ENCODE data around the gene ARF1. TPM values are rescaled to one million over a fixed set of nuclear protein-coding genes. Genes with fewer than 3 reads are reported as not detected.

ARF1 gene
- total and polyA plus RNA-seq, 2 of the 8 experiments (the other 6 are each of a cell fraction or from before 2014, with no cell fraction given): 265 to 471 TPM

DNA sequence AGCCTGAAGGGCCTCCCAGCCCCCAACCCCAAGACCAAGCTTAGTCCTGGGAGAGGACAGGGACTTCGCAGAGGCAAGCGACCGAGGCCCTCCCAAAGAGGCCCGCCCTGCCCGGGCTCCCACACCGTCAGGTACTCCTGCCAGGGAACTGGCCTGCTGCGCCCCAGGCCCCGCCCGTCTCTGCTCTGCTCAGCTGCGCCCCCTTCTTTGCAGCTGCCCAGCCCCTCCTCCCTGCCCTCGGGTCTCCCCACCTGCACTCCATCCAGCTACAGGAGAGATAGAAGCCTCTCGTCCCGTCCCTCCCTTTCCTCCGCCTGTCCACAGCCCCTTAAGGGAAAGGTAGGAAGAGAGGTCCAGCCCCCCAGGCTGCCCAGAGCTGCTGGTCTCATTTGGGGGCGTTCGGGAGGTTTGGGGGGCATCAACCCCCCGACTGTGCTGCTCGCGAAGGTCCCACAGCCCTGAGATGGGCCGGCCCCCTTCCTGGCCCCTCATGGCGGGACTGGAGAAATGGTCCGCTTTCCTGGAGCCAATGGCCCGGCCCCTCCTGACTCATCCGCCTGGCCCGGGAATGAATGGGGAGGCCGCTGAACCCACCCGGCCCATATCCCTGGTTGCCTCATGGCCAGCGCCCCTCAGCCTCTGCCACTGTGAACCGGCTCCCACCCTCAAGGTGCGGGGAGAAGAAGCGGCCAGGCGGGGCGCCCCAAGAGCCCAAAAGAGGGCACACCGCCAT lies 21.9 kb upstream of the ARF1 start:
- H3K4me2 ChIP-seq (ENCODE audit: insufficient read depth in 1 of 2, low read depth in 2 of 2, low read length in 2 of 2): peak overlapping the region; percentile 65 to 94
- no peaks in the 10 kb centered on the region for H3K79me2 ChIP-seq (ENCODE audit: control insufficient read depth in 1 of 2, insufficient read depth in 2 of 2, low read length in 2 of 2)
- H4K91ac ChIP-seq (replicated peaks; ENCODE audit: insufficient read length, low read length): no peak overlapping the region
- H3K4me3 ChIP-seq (ENCODE audit: extremely low read depth in 1 of 4, insufficient read depth in 2 of 4, low read depth in 3 of 4, low read length in 4 of 4): peak overlapping the region; percentile 50 to 75 (median 69)
- H3K56ac ChIP-seq (replicated peaks; ENCODE audit: insufficient read length, low read depth, low read length): no peak overlapping the region
- H3K27ac ChIP-seq (ENCODE audit: low read depth, low read length): no peak overlapping the region; the same call in 1 of the 2 replicates
- 3% methylated on average over 32 of the region's 34 CpGs; no CpG with 5 or more reads in 1 of the 2 experiments for WGBS, 2 experiments (ENCODE audit: extremely low coverage in 1 of 2, insufficient coverage in 1 of 2, insufficient read length in 1 of 2, insufficient replicate concordance in 2 of 2, low coverage in 1 of 2, low lambda C conversion rate in 2 of 2, missing lambda C conversion rate in 1 of 2)
- H3K18ac ChIP-seq (ENCODE audit: extremely low read depth, low read length): peak overlapping the region; percentile 87
- H3K9me3 ChIP-seq (ENCODE audit: insufficient read depth in 2 of 2, low read depth in 1 of 2, low read length in 1 of 2): no peaks in the 10 kb centered on the region
- no peaks in the 10 kb centered on the region for H3K79me1 ChIP-seq (ENCODE audit: low read depth, low read length)
- H3K27me3 ChIP-seq (replicated peaks in 1 of 4; ENCODE audit: control insufficient read depth in 3 of 4, extremely low read depth in 1 of 4, insufficient read depth in 3 of 4, low read length in 3 of 4): peaks cover 21 to 83% (median 71%) of the 10 kb centered on the region in 4 experiments
- no peak overlapping the region for H2BK5ac ChIP-seq (ENCODE audit: low read depth, low read length)
- H3K23ac ChIP-seq (ENCODE audit: insufficient read length): no peak overlapping the region
- ChIA-PET CTCF (ENCODE audit: partially characterized antibody) (interaction anchor here (0.6 to 14.1 kb wide), 14 partner anchors 13 to 570 kb away, joined by 3 to 197 read pairs (median 3); partner anchors contain the start of gene WNT3A), POLR2A (ENCODE audit: partially characterized antibody) (interaction anchor here (1.2 to 2.1 kb wide), 8 partner anchors 13 to 397 kb away, joined by 3 to 5 read pairs (median 4); partner anchors contain the start of gene WNT3A)
- H2BK120ac ChIP-seq (replicated peaks; ENCODE audit: low read depth, low read length): no peak overlapping the region
- H4K20me1 ChIP-seq (replicated peaks in 1 of 2; ENCODE audit: control insufficient read depth in 1 of 2, insufficient read depth in 2 of 2, low read length in 2 of 2): no peaks in the 10 kb centered on the region
- H4K8ac ChIP-seq (ENCODE audit: extremely low read depth, insufficient read depth, low read length): no peak overlapping the region
- H3K36me3 ChIP-seq (ENCODE audit: control insufficient read depth in 2 of 4, insufficient read depth in 4 of 4, low read length in 3 of 4): no peaks in the 10 kb centered on the region
- no peak overlapping the region; a peak in 1 of 7 replicates for H3K9ac ChIP-seq (replicated peaks in 1 of 4; ENCODE audit: extremely low read depth in 1 of 4, low read depth in 3 of 4, low read length in 3 of 4)
- H4K5ac ChIP-seq (ENCODE audit: insufficient read length, low read depth, low read length): peak overlapping the region; percentile 61
- no peak overlapping the region for H2BK20ac ChIP-seq (ENCODE audit: low read length)
- H3K4ac ChIP-seq (replicated peaks; ENCODE audit: insufficient read length, low read depth, low read length): no peak overlapping the region
- DNase-seq (ENCODE audit: low read depth in 1 of 2, low spot score in 2 of 2) (peak in 1 of 2 experiments; percentile 88), FAIRE-seq (no peak)
- no peak overlapping the region for H2BK12ac ChIP-seq (ENCODE audit: low read depth, low read length)
- peaks cover 0 to 7% (median 2%) of the 10 kb centered on the region in 4 experiments; a peak in 3 of 7 replicates for H3K4me1 ChIP-seq (replicated peaks in 1 of 4; ENCODE audit: control insufficient read depth in 3 of 4, insufficient read depth in 4 of 4, low read length in 3 of 4)
- H3K23me2 ChIP-seq (ENCODE audit: low read depth, low read length): peaks cover 2% of the 10 kb centered on the region; the same call in 1 of the 2 replicates
- no peak overlapping the region for H2BK15ac ChIP-seq (ENCODE audit: low read length)
- H3K14ac ChIP-seq (ENCODE audit: insufficient read length): no peak overlapping the region
- peak overlapping the region; percentile 66; the same call in 1 of the 2 replicates for H2AFZ ChIP-seq (ENCODE audit: low read length)
- no peak overlapping the region; the same call in 1 of the 2 replicates for H2AK5ac ChIP-seq (ENCODE audit: low read depth, low read length)
- TF ChIP-seq CTBP2 (IDR thresholded peaks at IDR 0.05; ENCODE audit: borderline replicate concordance, insufficient read depth, insufficient read length, low read length): peak; percentile 53
- no peak for TF ChIP-seq RXRA (IDR thresholded peaks at IDR 0.05; ENCODE audit: insufficient read depth, low read depth, low read length)
- peak; percentile 92 for TF ChIP-seq KDM4A (IDR thresholded peaks at IDR 0.05; ENCODE audit: low read depth, low read length, severe bottlenecking)
- TF ChIP-seq RBBP5 (IDR thresholded peaks at IDR 0.05; ENCODE audit: borderline replicate concordance, low read depth, low read length): 0 out of 2 replicates have a peak, but pooled peaks have one; percentile 33
- TF ChIP-seq, protein P1, sequence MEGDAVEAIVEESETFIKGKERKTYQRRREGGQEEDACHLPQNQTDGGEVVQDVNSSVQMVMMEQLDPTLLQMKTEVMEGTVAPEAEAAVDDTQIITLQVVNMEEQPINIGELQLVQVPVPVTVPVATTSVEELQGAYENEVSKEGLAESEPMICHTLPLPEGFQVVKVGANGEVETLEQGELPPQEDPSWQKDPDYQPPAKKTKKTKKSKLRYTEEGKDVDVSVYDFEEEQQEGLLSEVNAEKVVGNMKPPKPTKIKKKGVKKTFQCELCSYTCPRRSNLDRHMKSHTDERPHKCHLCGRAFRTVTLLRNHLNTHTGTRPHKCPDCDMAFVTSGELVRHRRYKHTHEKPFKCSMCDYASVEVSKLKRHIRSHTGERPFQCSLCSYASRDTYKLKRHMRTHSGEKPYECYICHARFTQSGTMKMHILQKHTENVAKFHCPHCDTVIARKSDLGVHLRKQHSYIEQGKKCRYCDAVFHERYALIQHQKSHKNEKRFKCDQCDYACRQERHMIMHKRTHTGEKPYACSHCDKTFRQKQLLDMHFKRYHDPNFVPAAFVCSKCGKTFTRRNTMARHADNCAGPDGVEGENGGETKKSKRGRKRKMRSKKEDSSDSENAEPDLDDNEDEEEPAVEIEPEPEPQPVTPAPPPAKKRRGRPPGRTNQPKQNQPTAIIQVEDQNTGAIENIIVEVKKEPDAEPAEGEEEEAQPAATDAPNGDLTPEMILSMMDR (IDR thresholded peaks at IDR 0.05; ENCODE audit: control extremely low read depth in 1 of 3, insufficient read depth in 1 of 3, low read depth in 1 of 3, low read length in 3 of 3): peak in 2 of 3 experiments; percentile 18 to 43; a peak in 1 of 4 replicates
- peak in 1 of 2 experiments; percentile 8; a peak in 2 of 4 replicates for TF ChIP-seq RAD21 (IDR thresholded peaks at IDR 0.05 in 1 of 2, conservative IDR thresholded peaks at IDR 0.05 in 1 of 2; ENCODE audit: low read depth in 2 of 2, low read length in 2 of 2)
- TF ChIP-seq EZH2 (IDR thresholded peaks at IDR 0.05; ENCODE audit: low read depth, low read length, severe bottlenecking): peak; percentile 53
